ENCODE results near the gene IFITM2.
A peak's percentile ranks its signal among the peaks of the same experiment; 100 is the strongest.

Gene IFITM2

GRCh38 chr11:299081-299891, 8.3 kb upstream of the IFITM2 start, which contains the start of gene IFITM5:
Gene IFITM5, minus strand, starts transcription at chr11:299526. Its CDS starts 36 bp downstream, at chr11:299490.
- TF ChIP-seq, protein P1, sequence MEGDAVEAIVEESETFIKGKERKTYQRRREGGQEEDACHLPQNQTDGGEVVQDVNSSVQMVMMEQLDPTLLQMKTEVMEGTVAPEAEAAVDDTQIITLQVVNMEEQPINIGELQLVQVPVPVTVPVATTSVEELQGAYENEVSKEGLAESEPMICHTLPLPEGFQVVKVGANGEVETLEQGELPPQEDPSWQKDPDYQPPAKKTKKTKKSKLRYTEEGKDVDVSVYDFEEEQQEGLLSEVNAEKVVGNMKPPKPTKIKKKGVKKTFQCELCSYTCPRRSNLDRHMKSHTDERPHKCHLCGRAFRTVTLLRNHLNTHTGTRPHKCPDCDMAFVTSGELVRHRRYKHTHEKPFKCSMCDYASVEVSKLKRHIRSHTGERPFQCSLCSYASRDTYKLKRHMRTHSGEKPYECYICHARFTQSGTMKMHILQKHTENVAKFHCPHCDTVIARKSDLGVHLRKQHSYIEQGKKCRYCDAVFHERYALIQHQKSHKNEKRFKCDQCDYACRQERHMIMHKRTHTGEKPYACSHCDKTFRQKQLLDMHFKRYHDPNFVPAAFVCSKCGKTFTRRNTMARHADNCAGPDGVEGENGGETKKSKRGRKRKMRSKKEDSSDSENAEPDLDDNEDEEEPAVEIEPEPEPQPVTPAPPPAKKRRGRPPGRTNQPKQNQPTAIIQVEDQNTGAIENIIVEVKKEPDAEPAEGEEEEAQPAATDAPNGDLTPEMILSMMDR (conservative IDR thresholded peaks at IDR 0.05; ENCODE audit: low read depth): no peak
- ChIA-PET POLR2A (ENCODE audit: low non-redundant PET) (no interaction called here), CTCF (no interaction called here)
- DNase-seq (ENCODE audit: low spot score): no peak
- H3K27ac ChIP-seq: no peak within 1 kb of the TSS

GRCh38 chr11:299951-300735, 7.5 kb upstream of the IFITM2 start:
- no peak overlapping the region for H3K27ac ChIP-seq
- DNase-seq (ENCODE audit: low spot score): no peak
- TF ChIP-seq, protein P1 (conservative IDR thresholded peaks at IDR 0.05; ENCODE audit: low read depth): no peak
- POLR2A ChIA-PET (ENCODE audit: low non-redundant PET): no interaction called here
- CTCF ChIA-PET: no interaction called here

DNA sequence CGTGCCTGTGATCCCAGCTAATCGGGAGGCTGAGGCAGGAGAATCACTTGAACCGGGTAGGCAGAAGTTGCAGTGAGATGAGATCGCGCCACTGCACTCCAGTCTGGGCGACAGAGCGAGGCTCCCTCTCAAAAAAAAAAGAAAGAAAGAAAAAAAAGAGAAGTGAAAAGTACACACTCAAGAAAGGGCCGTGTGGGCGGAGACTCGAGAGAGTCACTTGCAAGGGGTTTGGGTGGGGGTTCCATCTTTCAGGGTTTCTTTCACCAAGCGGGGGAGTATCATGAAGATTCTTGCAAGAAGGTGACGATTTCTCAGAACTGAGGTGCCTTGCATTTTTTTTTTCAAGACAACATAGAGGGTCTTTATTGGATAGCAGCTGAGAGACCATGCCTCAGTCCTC, 4.3 kb upstream of the IFITM2 start:
- DNase-seq (ENCODE audit: low spot score): no peak
- ChIA-PET POLR2A (ENCODE audit: low non-redundant PET) (no interaction called here), CTCF (no interaction called here)

DNA sequence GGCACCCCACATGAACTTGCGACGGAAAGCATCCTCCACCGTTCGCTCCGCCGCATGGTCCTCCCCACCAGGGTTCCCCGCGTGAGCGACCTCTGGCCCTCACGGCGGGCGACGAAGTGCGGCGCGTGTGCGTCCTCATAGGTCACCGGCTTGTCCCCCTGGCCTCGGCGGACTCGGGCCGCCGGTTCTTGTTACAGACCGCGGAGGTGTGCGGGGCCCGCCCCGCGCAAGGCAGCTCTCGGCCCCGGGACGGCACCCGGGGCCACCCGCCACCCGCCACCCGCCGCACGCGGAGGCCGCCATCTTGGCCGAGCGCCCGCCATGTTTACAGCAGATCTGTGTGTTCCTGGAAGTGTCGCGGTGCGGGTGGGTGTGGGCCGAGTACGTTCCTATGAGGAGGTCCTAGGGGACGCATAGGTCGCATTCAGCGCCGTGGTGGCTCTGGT, 3.5 kb upstream of the IFITM2 start:
- ChIA-PET POLR2A (ENCODE audit: low non-redundant PET) (no interaction called here), CTCF (interaction anchor here (0.6 to 1.0 kb wide), 5 partner anchors 46 to 92 kb away, joined by 3 to 9 read pairs (median 4); partner anchors contain the start of gene PSMD13)
- H3K27ac ChIP-seq: no peak overlapping the region
- no peak for DNase-seq (ENCODE audit: low spot score)
- TF ChIP-seq, protein P1 (conservative IDR thresholded peaks at IDR 0.05; ENCODE audit: low read depth): no peak

More for the DNA sequence above, 4.3 kb upstream of the IFITM2 start:
- no peak overlapping the region for H3K27ac ChIP-seq
- TF ChIP-seq, protein P1 (conservative IDR thresholded peaks at IDR 0.05; ENCODE audit: low read depth): no peak

DNA sequence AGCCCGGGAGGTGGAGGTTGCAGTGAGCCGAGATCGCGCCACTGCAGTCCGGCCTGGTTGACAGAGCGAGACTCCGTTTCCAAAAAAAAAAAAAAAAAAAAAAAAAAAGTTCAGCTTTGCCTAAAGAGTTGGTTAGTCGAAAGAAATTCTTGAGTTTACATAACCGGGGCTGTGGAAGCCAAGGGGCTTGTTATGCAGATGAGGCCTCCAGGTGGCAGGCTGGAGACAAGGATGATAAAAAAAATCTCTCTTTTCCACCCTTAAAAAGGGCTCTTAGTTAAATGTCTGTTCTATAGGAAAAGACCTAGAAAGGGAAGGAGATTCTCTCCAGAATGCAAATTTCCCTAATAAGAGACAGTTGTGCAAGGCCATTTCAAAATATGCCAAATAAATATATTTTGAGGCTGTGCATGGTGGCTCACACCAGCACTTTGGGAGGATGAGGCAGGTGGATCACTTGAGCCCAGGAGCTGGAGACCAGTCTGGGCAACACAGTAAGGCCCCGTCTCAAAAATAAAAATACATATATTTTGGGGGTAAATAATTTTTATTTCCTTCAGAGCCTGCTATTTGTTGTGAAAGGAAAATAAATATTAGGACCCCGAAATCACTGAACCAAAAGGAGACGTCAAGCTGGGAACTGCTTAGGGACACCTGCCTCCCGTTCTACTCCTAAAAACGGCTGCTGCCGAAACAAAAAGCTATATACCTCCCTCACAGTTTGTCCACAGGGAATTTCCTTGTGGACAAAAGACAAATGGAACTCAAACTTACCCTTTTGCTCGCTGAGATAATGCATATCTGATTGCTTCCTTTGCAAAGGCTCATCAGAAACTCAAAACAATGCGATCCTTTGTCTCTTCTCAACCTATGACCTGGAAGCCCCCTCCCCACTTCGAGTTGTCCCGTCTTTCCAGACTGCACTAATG, 2.4 kb upstream of the IFITM2 start:
- TF ChIP-seq, protein P1 (conservative IDR thresholded peaks at IDR 0.05; ENCODE audit: low read depth): peak; percentile 80
- H3K27ac ChIP-seq: no peak overlapping the region
- ChIA-PET CTCF (interaction anchor here (0.6 to 1.1 kb wide), 7 partner anchors 14 to 93 kb away, joined by 3 to 9 read pairs (median 4); partner anchors contain the start of gene PSMD13), POLR2A (ENCODE audit: low non-redundant PET) (no interaction called here)
- peak; percentile 74 for DNase-seq (ENCODE audit: low spot score)

Data from RWPE1 (cell line).